GM18867 (cell line): ENCODE measurements around the gene CEP295NL.
"Not testable (repeated sequence)": the region's sequence is repeated elsewhere in the genome, so short reads cannot be mapped to it uniquely, and the experiment has no call there.

Experiments
- ATAC-seq: cut with Tn5 transposase; IDR thresholded peaks from one replicate; pipeline ENCODE4 v1.9.1; 2021; ENCODE audit warnings: mild to moderate bottlenecking, moderate library complexity; ENCODE audit not compliant: unreplicated experiment

CEP295NL gene

GRCh38 chr17:78889531-78889930 lies 13.5 kb downstream of the CEP295NL start:
- no peak for ATAC-seq

DNA sequence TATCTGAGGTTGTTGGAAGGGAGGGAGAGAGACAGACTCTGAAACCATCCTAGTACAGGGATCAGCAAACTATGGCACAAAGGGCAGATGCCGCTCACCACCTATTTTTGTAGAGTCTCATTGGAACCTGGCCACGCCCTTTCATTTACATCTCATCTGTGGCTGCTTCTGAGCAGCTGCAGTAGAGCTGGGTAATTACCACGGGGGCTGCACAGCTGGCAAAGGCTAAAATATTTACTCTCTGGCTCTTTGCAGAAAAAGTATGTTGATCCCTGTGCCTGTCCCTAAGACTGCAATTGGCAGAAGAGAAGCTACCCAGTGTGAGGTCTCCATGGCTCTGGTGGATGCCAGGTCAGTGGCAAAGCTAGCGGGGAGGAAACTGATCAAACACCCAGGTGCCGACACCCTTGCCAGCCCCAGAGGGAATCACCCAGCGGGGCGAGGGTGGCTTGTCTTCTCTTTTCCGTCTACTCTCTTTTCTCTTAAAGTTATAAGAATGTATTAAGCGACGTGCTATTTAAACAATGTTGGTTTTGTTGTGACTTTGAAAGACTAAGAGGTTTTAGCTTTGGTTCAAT lies 14.0 kb downstream of the CEP295NL start:
- ATAC-seq, result no peak

- no peak for ATAC-seq
Observed at GRCh38 chr17:78886954-78887353, 16.0 kb downstream of the CEP295NL start.

DNA sequence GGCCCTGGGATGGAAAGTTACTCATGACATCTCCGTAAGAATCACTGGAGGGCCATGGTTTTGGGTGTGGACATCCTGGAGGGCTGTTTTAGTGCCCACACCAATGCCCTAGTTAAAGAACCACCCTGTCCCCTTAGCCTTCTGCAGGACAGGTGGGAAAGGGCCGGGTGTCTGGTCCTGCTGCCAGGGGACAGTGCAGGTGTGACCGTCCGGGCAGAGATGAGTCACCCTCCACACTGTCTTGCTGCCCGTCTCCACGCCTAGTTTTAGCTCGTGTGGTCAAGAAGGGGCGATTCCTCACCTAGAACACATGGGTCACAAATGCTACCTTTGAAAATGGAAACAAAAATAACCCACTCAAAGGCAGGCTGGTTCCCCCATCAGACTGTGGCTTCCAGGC lies 17.0 kb downstream of the CEP295NL start:
- no peak for ATAC-seq

DNA sequence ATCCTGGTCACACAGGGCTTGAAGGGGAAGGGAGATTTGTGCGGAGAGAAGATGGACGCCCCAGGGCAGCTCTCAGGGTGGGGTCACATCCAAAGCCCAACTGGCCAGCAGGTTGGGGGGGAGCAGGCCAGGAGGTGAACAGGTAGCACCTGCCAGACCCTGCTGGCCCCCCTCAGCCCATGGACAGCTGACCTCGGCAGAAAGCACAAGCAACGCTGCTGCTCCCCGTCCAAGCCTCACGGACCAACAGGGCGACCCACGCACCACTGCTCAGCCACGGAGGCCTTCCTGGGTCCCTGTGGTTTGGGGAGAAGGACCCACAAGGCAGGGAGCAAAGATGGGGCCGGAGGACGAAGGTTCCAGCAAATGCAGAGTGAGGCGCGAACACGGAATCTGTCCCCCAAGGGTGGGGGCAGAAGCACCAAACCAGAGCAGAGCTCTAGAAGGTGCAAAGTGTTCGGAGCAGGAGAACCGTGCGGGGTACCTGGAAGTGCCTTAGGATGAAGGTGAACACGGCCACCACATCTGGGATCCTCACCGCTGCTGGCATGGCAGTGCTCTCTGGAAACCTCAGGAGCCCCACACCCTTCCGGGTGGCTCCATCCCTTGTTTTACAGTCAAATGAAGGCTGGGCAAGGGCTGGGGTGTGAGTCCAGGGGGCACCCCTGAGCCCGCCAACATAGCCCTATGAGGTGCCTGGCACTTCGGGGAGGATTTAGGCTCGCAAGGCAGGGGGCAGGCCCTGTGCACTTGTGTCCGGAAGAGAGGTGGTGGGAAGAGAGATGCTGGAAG lies 17.9 kb downstream of the CEP295NL start:
- no peak for ATAC-seq

GRCh38 chr17:78884148-78884825 lies 18.7 kb downstream of the CEP295NL start:
- no peak for ATAC-seq

- ATAC-seq, result no peak
Observed at GRCh38 chr17:78883533-78884131, 19.4 kb downstream of the CEP295NL start.

DNA sequence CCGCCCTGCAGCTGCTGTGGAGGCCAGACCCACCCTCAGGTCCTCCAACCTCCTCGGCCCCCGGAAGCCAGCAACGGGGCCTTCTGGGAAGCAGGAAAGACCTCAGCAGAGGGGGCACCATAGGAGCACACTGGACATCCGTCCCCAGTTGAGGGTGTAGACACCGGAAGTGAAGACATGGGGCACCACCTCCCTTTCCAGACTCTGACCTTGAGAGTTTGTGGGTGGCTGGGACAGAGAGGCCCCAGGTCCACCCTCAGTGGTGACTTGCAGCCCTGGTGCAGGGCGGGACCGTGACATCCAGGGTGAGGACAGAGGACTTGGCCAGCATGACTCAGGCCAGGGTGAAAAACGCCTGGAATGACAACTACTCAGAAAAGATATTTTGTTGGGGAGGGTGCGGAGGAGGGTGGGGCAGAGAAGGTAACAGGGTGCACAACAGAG lies 19.9 kb downstream of the CEP295NL start:
- no peak for ATAC-seq

GRCh38 chr17:78882540-78883088 lies 20.4 kb downstream of the CEP295NL start:
- ATAC-seq, result no peak

DNA sequence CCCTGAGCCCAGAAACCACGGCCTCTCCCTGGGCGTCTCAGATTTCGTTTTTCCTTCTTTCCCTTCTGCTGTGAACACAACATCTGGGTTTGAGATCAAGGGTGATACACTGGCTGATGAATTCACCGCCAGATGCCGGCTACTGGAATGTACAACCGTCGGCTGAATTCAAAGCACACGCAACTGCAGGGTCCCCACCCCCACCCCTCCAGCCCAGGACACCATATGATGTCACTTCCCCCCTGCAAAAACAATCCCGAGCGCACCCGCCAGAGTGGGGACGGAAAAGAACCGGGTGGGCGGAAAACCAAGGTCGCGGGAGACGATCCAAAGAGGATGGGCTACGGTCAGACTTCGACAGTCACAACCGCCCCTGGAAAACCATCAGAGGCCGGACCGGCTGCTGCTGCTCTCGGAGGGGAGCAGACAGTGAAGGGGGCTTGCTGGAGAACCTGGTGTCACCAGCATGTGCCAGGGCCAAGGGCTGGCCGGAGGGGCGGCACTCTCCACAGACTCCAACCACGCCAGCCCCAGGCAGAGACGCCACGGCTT lies 23.3 kb downstream of the CEP295NL start:
- no peak for ATAC-seq

- ATAC-seq, result no peak
Observed at GRCh38 chr17:78878871-78879527, 24.0 kb downstream of the CEP295NL start.

- no peak for ATAC-seq
Observed at GRCh38 chr17:78878261-78878660, 24.7 kb downstream of the CEP295NL start.

GRCh38 chr17:78876954-78877517 lies 26.0 kb downstream of the CEP295NL start:
- ATAC-seq, result not testable (repeated sequence)

GRCh38 chr17:78876094-78876597 lies 26.9 kb downstream of the CEP295NL start:
- no peak for ATAC-seq

GRCh38 chr17:78875363-78876093 lies 27.5 kb downstream of the CEP295NL start:
- ATAC-seq, result no peak

- no peak for ATAC-seq
Observed at GRCh38 chr17:78873519-78874340, 29.3 kb downstream of the CEP295NL start.

DNA sequence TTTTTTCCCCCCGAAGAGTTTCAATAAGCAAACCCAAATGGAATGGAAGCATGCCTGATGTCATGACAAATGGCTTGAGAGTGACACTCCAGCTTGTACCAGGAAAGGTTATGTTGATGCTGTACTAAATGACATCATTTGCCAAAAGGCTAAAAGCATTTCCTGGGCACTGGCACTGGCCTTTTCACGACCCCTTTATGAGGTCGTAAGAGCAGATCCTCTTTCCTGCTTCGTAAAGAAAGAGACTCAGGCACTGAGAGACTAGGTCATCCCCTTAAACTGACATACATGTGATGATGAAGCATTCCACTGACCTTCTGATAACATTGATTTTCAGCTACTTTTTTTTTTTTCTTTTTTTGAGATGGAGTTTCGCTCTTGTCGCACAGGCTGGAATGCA lies 30.5 kb downstream of the CEP295NL start:
- ATAC-seq, result no peak

DNA sequence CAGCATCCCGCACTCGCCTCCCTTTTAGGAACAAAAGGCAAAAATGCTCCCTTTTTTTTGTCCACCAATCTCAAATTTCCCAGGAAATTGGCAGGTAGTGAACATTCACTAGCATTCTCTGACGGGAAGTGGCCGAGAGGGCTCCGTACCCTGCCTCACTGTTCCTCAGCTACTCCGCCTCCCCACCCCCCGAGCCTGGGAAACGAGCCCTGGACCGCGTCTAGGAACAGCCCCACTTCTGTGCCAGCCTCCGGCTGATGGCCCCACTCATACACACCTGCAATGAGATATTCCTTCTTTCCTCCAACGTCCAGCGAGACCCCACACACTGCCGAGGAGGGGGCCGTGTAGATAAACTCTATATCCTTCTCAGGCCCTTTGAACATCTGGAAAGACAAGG lies 32.4 kb downstream of the CEP295NL start:
- no peak for ATAC-seq
